ENCODE results near the gene CNTNAP4. TPM values are rescaled to one million over a fixed set of nuclear protein-coding genes. Genes with fewer than 3 reads are reported as not detected.

The CNTNAP4 gene
- polyA plus RNA-seq, 3 donors, result not detected

- no peak overlapping the region for H3K4me2 ChIP-seq (replicated peaks; ENCODE audit: extremely low read depth, low read length, poor library complexity, severe bottlenecking)
- H3K4me1 ChIP-seq (ENCODE audit: control insufficient read depth in 1 of 2, insufficient read depth in 2 of 2, low read length in 2 of 2), result no peaks in the 10 kb centered on the region
- no peaks in the 10 kb centered on the region for H3K36me3 Mint-ChIP-seq
- no peaks in the 10 kb centered on the region for H3K27me3 ChIP-seq (ENCODE audit: control insufficient read depth in 2 of 2, insufficient read depth in 2 of 2, low read length in 2 of 2)
- no peak overlapping the region for H2AFZ ChIP-seq (ENCODE audit: insufficient read depth, low read depth, low read length, poor library complexity, severe bottlenecking)
- H3K79me2 ChIP-seq (ENCODE audit: insufficient read depth, low read length), result no peaks in the 10 kb centered on the region
- no peak overlapping the region for H3K27ac Mint-ChIP-seq
- no peaks in the 10 kb centered on the region for H3K36me3 ChIP-seq (replicated peaks in 1 of 2; ENCODE audit: control insufficient read depth in 1 of 2, insufficient read depth in 2 of 2, low read length in 2 of 2)
- WGBS (ENCODE audit: insufficient coverage), result 88% methylated on average over 3 of the region's 3 CpGs
- H4K20me1 ChIP-seq (ENCODE audit: insufficient read depth, low read length), result no peaks in the 10 kb centered on the region
- no peak for DNase-seq
- H3K4me3 ChIP-seq (replicated peaks in 1 of 3; ENCODE audit: low read depth in 2 of 3, low read length in 3 of 3), result no peak overlapping the region
- H3K27ac ChIP-seq (ENCODE audit: low read depth in 1 of 2, low read length in 2 of 2), result no peak overlapping the region
- no peaks in the 10 kb centered on the region for H3K4me1 Mint-ChIP-seq
- H3K27me3 Mint-ChIP-seq (ENCODE audit: low read depth in 3 of 3), result no peaks in the 10 kb centered on the region
- H3K9ac ChIP-seq (ENCODE audit: insufficient read depth, low read length, poor library complexity, severe bottlenecking), result no peak overlapping the region
- TF ChIP-seq, protein P1, sequence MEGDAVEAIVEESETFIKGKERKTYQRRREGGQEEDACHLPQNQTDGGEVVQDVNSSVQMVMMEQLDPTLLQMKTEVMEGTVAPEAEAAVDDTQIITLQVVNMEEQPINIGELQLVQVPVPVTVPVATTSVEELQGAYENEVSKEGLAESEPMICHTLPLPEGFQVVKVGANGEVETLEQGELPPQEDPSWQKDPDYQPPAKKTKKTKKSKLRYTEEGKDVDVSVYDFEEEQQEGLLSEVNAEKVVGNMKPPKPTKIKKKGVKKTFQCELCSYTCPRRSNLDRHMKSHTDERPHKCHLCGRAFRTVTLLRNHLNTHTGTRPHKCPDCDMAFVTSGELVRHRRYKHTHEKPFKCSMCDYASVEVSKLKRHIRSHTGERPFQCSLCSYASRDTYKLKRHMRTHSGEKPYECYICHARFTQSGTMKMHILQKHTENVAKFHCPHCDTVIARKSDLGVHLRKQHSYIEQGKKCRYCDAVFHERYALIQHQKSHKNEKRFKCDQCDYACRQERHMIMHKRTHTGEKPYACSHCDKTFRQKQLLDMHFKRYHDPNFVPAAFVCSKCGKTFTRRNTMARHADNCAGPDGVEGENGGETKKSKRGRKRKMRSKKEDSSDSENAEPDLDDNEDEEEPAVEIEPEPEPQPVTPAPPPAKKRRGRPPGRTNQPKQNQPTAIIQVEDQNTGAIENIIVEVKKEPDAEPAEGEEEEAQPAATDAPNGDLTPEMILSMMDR (IDR thresholded peaks at IDR 0.05), result no peak
- peaks cover 0 to 7% (median 0%) of the 10 kb centered on the region in 7 donors for H3K9me3 Mint-ChIP-seq
- no peaks in the 10 kb centered on the region for H3K9me3 ChIP-seq (replicated peaks in 1 of 2; ENCODE audit: control insufficient read depth in 1 of 2, insufficient read depth in 1 of 2, low read length in 2 of 2)
- H3K4me3 Mint-ChIP-seq, result no peak overlapping the region
- intact Hi-C loops (cut with micrococcal nuclease), result no loop called here
Observed at GRCh38 chr16:76371441-76371840, 94.2 kb downstream of the CNTNAP4 start.

DNA sequence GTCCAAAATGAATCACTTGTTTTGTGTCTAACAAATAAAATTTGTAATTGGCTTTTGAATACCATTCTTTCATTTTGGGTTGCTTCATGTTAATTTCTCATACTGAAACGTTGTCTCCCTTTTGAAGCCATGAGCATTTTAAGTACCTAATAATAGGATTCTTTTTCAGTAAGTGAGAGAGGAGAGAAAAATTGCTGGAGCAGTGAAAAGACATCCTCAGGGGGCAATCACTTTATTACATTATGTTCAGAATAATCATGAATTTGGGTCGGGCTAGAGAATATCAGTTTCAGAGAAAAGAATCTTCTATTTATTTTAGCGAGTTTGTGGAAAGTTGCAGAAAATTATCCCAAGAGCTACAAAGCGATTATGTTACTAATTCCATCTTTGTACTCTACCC lies 96.8 kb downstream of the CNTNAP4 start:
- TF ChIP-seq, protein P1 (IDR thresholded peaks at IDR 0.05), result no peak
- Mint-ChIP-seq H3K4me1 (no peaks in the 10 kb centered on the region), H3K9me3 (peaks cover 0 to 7% (median 2%) of the 10 kb centered on the region in 7 donors), H3K4me3 (no peak overlapping the region), H3K27me3 (ENCODE audit: low read depth in 3 of 3) (no peaks in the 10 kb centered on the region), H3K36me3 (no peaks in the 10 kb centered on the region), H3K27ac (no peak overlapping the region)
- Histone ChIP-seq H3K4me1 (ENCODE audit: control insufficient read depth in 1 of 2, insufficient read depth in 2 of 2, low read length in 2 of 2) (no peaks in the 10 kb centered on the region), H3K27me3 (ENCODE audit: control insufficient read depth in 2 of 2, insufficient read depth in 2 of 2, low read length in 2 of 2) (no peaks in the 10 kb centered on the region), H3K4me2 (replicated peaks; ENCODE audit: extremely low read depth, low read length, poor library complexity, severe bottlenecking) (no peak overlapping the region), H4K20me1 (ENCODE audit: insufficient read depth, low read length) (no peaks in the 10 kb centered on the region), H3K9ac (ENCODE audit: insufficient read depth, low read length, poor library complexity, severe bottlenecking) (no peak overlapping the region), H3K27ac (ENCODE audit: low read depth in 1 of 2, low read length in 2 of 2) (no peak overlapping the region), H3K79me2 (ENCODE audit: insufficient read depth, low read length) (no peaks in the 10 kb centered on the region), H2AFZ (ENCODE audit: insufficient read depth, low read depth, low read length, poor library complexity, severe bottlenecking) (no peak overlapping the region), H3K36me3 (replicated peaks in 1 of 2; ENCODE audit: control insufficient read depth in 1 of 2, insufficient read depth in 2 of 2, low read length in 2 of 2) (no peaks in the 10 kb centered on the region), H3K4me3 (replicated peaks in 1 of 3; ENCODE audit: low read depth in 2 of 3, low read length in 3 of 3) (no peak overlapping the region), H3K9me3 (replicated peaks in 1 of 2; ENCODE audit: control insufficient read depth in 1 of 2, insufficient read depth in 1 of 2, low read length in 2 of 2) (no peaks in the 10 kb centered on the region)
- intact Hi-C loops (cut with micrococcal nuclease), result no loop called here
- WGBS (ENCODE audit: insufficient coverage), result no CpG with 5 or more reads among the region's 4 CpGs
- DNase-seq, result no peak

Measured in CD14-positive monocyte (primary cell).